T-cell (primary cell): Measurements from ENCODE around the gene FAM136A. TPM values are rescaled to one million over a fixed set of nuclear protein-coding genes. Genes with fewer than 3 reads are reported as not detected.

Experiments
- ATAC-seq, 4 experiments: fragments of 200-7000 bp in 3 of 4; fragments of 150-1000 bp in 1 of 4; cut with Tn5 transposase; replicated peaks in 1 of 4; 1 replicate in 3 of 4; 2 replicates in 1 of 4; pipeline ENCODE4 v1.10.0; 2021; ENCODE audit warnings: moderate library complexity in 3 of 4, mild to moderate bottlenecking in 2 of 4, moderate number of reproducible peaks in 1 of 4
- CTCF ChIA-PET, 2 donors: fragments of 300-600 bp; sonication (Branson Sonifier 250); formaldehyde crosslinking; loops; one replicate each; lab custom pipeline; 2022; ENCODE audit warnings: antibody characterized with exemption in 2 of 2; lab: Charles Lee
- POLR2A ChIA-PET, 2 donors: fragments of 300-600 bp; sonication (Branson Sonifier 250); formaldehyde crosslinking; loops; one replicate each; lab custom pipeline; 2022; ENCODE audit warnings: antibody characterized with exemption in 2 of 2; lab: Charles Lee
- DNase-seq, 35 experiments: peaks; one replicate each; pipeline versions ENCODE4 v3.0.0 to v3.0.0-alpha.2; 2013 to 2023
- H3K27ac ChIP-seq: one replicate; pipeline ENCODE4 v1.5.1; 2013; ENCODE audit warnings: low read length
- H3K27me3 ChIP-seq, 2 experiments: replicated peaks in 1 of 2; 1 replicate in 1 of 2; 2 replicates in 1 of 2; pipeline versions ENCODE4 v1.6.1 to v1.7.0; 2013; ENCODE audit warnings: low read length in 1 of 2, mixed read lengths in 1 of 2; ENCODE audit not compliant: control insufficient read depth in 2 of 2, insufficient read depth in 2 of 2; ENCODE audit errors: extremely low read depth in 1 of 2
- H3K36me3 ChIP-seq, 2 donors: 1 replicate in 1 of 2; 2 replicates in 1 of 2; pipeline versions ENCODE4 v1.6.1 to v1.7.0; 2013; ENCODE audit warnings: low read length in 1 of 2; ENCODE audit not compliant: control insufficient read depth in 2 of 2, insufficient read depth in 1 of 2; ENCODE audit errors: extremely low read depth in 1 of 2
- H3K4me1 ChIP-seq, 2 experiments: 1 replicate in 1 of 2; 2 replicates in 1 of 2; pipeline versions ENCODE4 v1.6.1 to v1.7.0; 2013; ENCODE audit warnings: low read length in 2 of 2, mixed read lengths in 1 of 2; ENCODE audit not compliant: insufficient read depth in 2 of 2, control insufficient read depth in 1 of 2; ENCODE audit errors: extremely low read depth in 1 of 2
- H3K4me3 ChIP-seq, 2 donors: 1 replicate in 1 of 2; 2 replicates in 1 of 2; pipeline versions ENCODE4 v1.5.1 to v1.7.0; 2013; ENCODE audit warnings: mild to moderate bottlenecking in 2 of 2, low read length in 1 of 2, moderate library complexity in 1 of 2; ENCODE audit not compliant: control insufficient read depth in 1 of 2; ENCODE audit errors: extremely low read depth in 1 of 2
- H3K9me3 ChIP-seq: 2 replicates; pipeline ENCODE4 v1.7.0; 2013
- H3K27ac Mint-ChIP-seq, 2 donors: one replicate each; pipeline ENCODE4 v1.8.0; 2020 to 2021; ENCODE audit warnings: mild to moderate bottlenecking in 2 of 2, mixed read lengths in 2 of 2
- H3K27me3 Mint-ChIP-seq, 2 donors: one replicate each; pipeline ENCODE4 v1.8.0; 2021 to 2022; ENCODE audit warnings: mixed read lengths in 2 of 2
- H3K36me3 Mint-ChIP-seq: one replicate; pipeline ENCODE4 v1.8.0; 2021; ENCODE audit warnings: mixed read lengths
- H3K4me1 Mint-ChIP-seq, 3 donors: one replicate each; pipeline ENCODE4 v1.8.0; 2020 to 2022; ENCODE audit warnings: mixed read lengths in 3 of 3, mild to moderate bottlenecking in 1 of 3
- H3K4me3 Mint-ChIP-seq, 3 donors: one replicate each; pipeline ENCODE4 v1.8.0; 2020 to 2022; ENCODE audit warnings: mild to moderate bottlenecking in 3 of 3, mixed read lengths in 3 of 3, moderate library complexity in 3 of 3
- H3K9me3 Mint-ChIP-seq, 3 donors: one replicate each; pipeline ENCODE4 v1.8.0; 2020 to 2022; ENCODE audit warnings: mixed read lengths in 3 of 3
- WGBS: methylation state at CpG from one replicate; pipeline ENCODE4 v1.1.5; 2013; ENCODE audit warnings: missing lambda C conversion rate; ENCODE audit not compliant: insufficient coverage; 5-methylcytosine and 5-hydroxymethylcytosine counted together
- total RNA-seq, 35 experiments: library from RNA in 6 of 35; stranded (reverse) in 6 of 35; fragments of 120-200 nt in 1 of 35; gene quantifications; one replicate each; pipeline versions ENCODE4 v1.2.1 to v1.2.4 and lab custom pipeline; 2013 to 2026

The FAM136A gene
- total RNA-seq, 5 donors from 2014 or later (not counting 1 experiment from before 2014, with no cell fraction given) = 24.4 to 34.7 (median 29.7) TPM

GRCh38 chr2:70247364-70248180, 54.3 kb downstream of the FAM136A start:
- Mint-ChIP-seq H3K27me3 (peaks cover 4% of the 10 kb centered on the region in 2 donors), H3K9me3 (no peaks in the 10 kb centered on the region), H3K36me3 (peaks cover 4% of the 10 kb centered on the region), H3K4me1 (peaks cover 47 to 54% (median 49%) of the 10 kb centered on the region in 3 donors), H3K4me3 (peak overlapping the region; percentile 93 to 100 (median 98)), H3K27ac (peak overlapping the region; percentile 98 to 99)
- WGBS = 0% methylated on average over 7 of the region's 20 CpGs
- H3K4me1 ChIP-seq = peaks cover 16 to 34% of the 10 kb centered on the region in 2 experiments
- no peaks in the 10 kb centered on the region for H3K27me3 ChIP-seq
- peak overlapping the region; percentile 89 for H3K27ac ChIP-seq
- peak overlapping the region; percentile 72 to 89 for H3K4me3 ChIP-seq
- POLR2A ChIA-PET = interaction anchor here (0.6 to 1.6 kb wide), 5 partner anchors 10 to 333 kb away, joined by 3 to 7 read pairs (median 3); partner anchors contain the start of genes MXD1 (in 1 of the 2), PCYOX1 (in 1 of the 2) and SNRPG (in 1 of the 2)
- DNase-seq (no peak), ATAC-seq (no peak)
- CTCF ChIA-PET = interaction anchor here (0.8 to 2.1 kb wide), 7 partner anchors 10 to 337 kb away, joined by 3 to 5 read pairs (median 3); partner anchors contain the start of genes FAM136A (in 1 of the 2), MXD1 (in 1 of the 2) and PCYOX1 (in 1 of the 2)
- peaks cover 0 to 3% of the 10 kb centered on the region in 2 donors for H3K36me3 ChIP-seq
- H3K9me3 ChIP-seq = no peaks in the 10 kb centered on the region

Other genes starting within 250 kb of the FAM136A start
- 100 to 1,000 TPM; 303 to 431 (median 386) TPM for gene PCBP1, start 214.6 kb downstream of the FAM136A start, total RNA-seq
- gene C2orf42, start 111.0 kb downstream of the FAM136A start, total RNA-seq = 10 to 100 TPM; 23.3 to 45.9 (median 39.1) TPM
- 100 to 1,000 TPM in 4 of 5 donors, 10 to 100 TPM in 1; 94.4 to 154 (median 148) TPM for gene TIA1, start 53.4 kb downstream of the FAM136A start, total RNA-seq
- gene PCYOX1, start 43.9 kb downstream of the FAM136A start, total RNA-seq = 10 to 100 TPM in 4 of 5 donors, 1 to 10 TPM in 1; 9.2 to 31.4 (median 25.7) TPM
- gene SNRPG, start 8.3 kb downstream of the FAM136A start, total RNA-seq = 10 to 100 TPM; 65.4 to 97.6 (median 88.0) TPM